Measurements from ENCODE around the gene SMG7.

- no peak for TF ChIP-seq EZH2 (IDR thresholded peaks at IDR 0.05; ENCODE audit: low read depth)
- TF ChIP-seq CTCF (conservative IDR thresholded peaks at IDR 0.05) = no peak
Observed at GRCh38 chr1:183467687-183468086, 4.6 kb upstream of the SMG7 start.

Data from PC-9 (cell line).